GM19193 (cell line): ENCODE measurements around the gene CDC27.

ENCODE experiments used
- POLR2A ChIP-seq: IDR thresholded peaks from 4 replicates; pipeline ENCODE4 v1.6.1; 2011; ENCODE audit not compliant: insufficient read depth, insufficient read length; ENCODE audit errors: extremely low read depth

Gene CDC27

DNA sequence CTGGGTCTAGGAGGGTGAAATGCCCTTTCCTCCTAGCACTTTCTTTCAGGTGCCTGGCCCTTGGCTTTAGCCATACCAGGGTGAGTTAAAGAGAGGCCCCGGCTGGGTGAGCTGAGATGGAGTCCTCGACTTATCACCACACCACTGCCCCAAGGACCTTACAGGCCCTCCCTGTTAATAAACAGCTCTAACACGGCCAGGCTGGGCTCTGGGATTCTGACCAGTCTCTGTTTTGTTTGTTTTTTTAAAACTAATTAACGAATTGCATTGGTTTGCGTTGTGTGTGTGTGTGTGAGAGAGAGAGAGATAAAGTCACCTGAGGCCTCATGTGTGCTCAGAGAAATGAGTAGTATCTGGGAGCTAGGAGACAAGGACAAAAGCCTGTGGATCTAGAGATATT lies 34.4 kb upstream of the CDC27 start:
- no peak for TF ChIP-seq POLR2A

DNA sequence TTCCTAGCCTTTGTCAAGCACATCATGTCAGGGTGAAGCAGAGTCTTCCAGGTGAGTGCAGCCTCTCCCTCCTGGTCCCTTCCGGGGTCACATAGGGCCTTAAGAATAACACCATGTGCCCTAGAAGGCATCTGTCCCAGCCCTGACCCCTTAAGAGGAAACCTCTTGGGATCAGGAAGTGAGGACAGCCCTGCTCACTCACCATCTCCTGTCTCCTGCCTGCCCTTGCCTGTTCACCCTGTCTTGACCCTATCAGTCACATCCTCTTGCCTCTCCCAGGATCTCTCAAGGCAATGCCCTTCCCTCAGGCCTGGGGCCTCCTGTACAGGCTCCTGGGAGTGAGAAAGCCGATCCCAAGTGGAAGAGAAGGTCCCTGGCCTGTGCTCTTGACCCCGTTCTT lies 33.9 kb upstream of the CDC27 start:
- TF ChIP-seq POLR2A: no peak

DNA sequence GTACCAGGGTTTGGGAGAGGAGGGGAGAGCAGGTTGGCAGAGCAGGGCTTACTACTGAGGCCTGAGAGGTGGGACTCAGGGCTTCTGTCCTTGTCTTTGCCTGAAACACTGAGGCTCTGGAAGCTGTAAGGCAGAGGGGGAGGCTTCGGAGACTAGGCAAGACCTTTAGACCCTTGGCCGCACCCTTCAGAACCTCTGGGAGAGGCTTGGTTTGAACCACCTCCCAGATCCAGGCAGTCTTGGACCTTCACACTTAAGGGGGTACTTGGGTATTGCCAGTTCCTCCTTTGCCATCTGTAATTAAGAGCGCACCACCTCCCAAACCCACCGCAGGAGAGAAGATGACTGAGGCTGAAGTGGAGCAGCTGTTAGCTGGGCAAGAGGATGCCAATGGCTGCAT lies 33.0 kb upstream of the CDC27 start:
- TF ChIP-seq POLR2A: no peak

DNA sequence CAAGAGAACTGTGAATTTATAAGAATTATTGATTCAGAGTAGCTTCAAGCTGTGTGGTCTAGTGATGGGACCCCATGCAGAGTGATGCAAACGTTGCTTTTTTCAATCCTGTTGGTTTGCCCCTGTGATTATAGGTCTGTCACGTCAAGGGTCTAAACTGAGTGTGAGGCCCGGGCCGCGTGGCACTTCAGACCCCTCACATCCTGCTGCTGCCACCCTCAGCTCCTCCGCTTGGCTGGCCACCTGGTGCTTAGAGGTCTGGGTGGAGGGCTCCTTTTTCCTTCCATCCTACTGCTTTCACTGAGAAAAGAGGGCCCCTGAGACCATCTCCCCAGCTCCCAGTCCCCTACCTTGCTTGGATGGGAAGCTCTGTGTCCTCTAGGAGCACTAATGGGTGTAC lies 32.1 kb upstream of the CDC27 start:
- no peak for TF ChIP-seq POLR2A

DNA sequence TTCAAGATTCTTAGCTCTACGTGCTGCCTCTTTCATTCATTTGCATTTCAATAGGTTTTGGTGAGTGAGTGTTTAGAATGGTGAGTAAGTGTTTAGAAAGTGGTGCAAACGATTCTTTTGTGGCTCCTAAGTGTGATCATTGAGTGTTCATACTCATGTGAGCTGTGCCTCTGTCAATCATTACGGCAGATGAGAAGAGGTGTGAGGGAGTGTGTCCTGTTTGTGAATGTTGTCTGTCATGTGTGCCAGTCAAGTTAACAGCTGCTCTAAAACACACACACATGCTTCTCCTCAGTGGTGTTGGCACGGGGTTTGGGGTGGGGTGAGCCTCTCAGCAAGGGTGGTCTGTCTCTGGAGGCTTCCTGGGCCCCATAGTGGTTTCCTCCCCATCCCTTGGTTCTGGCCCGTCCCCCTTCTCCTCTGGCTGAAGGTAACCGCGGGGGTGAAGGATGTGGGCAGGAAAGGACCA lies 31.5 kb upstream of the CDC27 start:
- TF ChIP-seq POLR2A: no peak

DNA sequence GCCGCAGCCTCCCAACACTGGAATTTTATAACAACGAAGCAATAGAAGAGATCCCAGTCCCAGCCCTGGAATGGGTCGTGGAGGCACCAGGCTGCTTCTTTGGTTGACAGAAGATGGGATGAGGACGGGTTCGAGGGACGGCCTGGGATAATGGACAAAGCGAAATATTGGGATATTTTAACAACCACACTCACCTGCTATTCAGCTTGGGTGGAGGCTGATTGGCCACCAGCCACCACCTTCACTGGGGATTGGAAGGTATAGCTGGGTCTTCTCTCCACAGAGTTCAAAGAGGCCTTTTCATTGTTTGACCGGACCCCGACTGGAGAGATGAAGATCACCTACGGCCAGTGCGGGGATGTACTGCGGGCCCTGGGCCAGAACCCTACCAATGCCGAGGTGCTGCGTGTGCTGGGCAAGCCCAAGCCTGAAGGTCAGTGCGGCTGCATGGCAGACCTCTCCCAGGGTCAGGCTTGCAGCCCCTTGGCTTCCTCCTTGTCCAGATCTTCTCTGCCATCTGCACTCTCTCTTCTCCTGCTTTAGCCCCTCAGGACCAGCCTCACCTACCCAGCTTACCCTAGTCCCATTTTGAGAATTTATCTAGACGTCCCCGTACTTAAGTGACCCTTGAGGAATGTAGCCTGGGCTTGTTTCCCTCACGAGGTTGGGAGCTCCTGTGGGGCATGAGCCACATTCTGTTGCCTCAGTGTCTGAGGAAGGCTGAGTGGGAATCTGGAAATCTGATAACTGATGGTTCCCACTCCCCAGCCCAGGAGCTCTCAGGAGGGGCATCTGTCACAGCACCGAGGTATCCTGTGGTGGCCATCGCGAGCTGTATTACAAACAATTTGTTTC lies 30.8 kb upstream of the CDC27 start:
- TF ChIP-seq POLR2A: no peak

DNA sequence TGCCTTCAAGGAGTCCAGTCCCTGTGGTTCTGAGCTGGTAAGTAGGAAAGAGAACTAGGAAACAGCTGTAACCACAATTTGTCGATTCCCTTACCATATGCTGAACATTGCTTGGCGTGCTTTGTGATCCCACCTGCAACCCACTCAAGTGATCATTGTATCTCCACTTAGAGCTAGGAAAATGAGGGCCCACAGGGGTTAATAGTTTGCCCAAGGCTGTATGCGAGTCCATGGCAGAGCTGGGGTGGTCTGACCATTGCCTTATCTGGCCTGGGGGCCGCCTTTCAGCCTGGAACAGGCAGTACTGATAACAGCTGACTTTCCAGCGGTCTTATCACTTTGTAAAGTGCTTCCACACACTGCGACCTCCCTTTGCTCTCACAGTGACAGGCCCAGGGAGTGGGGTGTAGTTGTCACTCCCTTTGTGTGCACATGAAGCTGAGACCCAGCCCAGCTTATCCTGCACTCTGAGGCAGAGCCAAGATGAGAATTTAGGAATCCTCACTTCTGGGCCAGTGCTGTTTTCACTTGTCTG lies 29.9 kb upstream of the CDC27 start:
- TF ChIP-seq POLR2A: no peak

DNA sequence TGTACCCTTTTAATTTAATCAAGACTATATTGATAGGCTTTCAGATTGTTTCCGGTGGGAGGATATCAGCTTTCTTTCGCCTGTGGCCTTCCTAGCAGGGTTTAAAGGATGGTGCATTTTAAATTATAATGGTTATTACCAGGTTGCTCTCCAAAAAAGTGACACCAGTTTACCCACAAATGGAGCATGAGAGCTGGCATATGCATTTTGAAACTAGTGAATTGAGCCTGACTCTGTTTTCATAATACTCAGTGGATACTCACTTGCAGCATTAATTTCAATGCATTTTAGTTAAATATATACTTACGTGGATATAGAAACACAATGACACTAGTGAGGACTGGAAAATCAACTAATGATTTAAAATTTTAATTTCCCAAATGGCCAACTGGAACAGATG lies 25.8 kb upstream of the CDC27 start:
- no peak for TF ChIP-seq POLR2A

DNA sequence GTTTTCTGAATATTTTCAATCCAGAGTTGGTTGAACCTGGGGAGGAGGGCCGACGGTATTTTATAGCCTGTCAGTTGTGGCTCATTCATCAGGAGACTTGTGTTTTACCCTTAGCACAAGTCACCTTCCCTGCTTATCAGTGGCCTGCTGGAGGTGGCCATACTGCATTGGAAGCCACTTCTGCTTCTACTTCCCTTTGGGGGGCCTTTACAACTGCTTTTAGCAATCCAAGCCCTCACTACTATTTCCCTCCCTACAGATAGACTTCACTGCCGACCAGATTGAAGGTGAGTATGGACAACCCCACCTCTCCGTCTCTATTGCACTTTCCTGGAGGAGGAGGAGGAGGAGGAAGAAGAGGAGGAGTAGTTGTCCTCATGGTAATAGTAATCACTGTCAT lies 24.4 kb upstream of the CDC27 start:
- TF ChIP-seq POLR2A: no peak

DNA sequence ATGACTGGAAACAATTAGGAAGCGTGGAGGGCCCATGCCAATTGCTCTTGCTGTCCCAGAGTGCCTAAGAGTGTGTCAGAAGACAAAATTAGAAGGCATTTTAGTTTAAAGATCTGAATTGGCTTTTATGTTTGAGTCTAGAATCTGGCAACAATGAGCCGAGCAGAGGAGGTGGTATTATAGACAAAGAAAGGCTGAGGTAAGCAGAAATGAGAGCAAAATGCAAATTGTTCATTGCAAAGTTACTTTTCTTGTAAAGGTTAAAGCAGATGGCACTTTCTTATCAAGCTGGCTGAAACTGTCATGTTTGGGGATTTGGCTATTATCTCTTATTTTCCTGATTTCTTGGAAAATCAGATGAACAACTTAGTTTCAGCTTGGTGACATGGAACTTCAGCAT lies 23.4 kb upstream of the CDC27 start:
- TF ChIP-seq POLR2A: no peak

DNA sequence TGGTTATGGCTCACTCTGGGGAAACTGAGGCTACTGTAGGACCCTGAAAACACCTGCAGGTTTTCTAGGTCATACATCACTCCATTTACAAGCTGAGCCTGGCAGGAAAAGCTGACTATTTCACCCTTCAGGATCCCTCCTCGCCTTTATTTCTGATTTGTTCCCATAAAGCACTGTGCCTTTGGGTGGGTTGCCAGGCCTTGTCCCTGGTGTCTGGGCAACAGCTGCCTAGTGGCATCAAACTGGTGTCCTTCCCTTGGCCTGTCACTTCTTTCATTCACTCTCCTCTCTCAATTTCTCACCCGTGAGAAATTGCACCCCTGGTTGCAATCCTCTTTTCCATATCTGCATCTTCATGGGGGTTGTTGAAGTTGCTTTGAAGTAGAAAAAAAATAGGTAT lies 21.7 kb upstream of the CDC27 start:
- TF ChIP-seq POLR2A: no peak

DNA sequence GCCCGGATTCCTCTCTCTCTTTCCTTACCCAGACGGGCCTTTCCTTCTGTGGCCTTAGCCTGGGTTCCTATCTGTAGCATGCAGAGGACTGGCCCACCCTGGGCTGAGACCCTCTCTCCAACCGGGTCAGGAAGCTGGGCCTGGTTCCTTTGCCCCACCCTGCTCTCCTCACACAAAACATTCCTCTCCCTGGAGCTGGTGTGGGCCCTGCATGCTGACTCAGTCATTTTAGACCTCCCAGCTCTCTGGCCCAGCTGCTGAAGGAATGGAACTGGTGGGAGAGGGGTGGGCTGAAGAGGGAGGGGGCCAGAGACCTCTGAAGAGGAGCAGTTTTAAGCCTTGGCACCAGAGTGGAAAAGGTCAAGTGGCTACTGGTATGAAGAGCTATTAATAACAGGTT lies 21.0 kb upstream of the CDC27 start:
- TF ChIP-seq POLR2A: no peak

DNA sequence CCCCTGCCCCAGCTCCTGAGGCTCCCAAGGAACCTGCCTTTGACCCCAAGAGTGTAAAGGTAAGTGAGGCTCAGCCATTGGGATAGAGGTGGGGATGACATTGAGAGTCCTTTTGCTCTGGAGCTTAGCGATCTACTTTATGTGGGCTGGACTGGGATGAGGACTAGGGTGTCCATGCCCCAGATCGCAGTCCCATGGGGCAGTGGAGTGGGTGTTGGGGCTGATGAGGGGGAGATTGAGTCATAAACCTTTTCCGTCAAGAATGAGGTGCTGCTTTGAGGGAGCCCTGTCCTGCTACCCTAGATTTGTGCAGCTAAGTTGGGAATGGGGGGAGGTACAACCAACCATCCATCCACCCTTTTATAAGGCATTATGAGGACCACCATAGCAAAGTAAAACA lies 20.4 kb upstream of the CDC27 start:
- TF ChIP-seq POLR2A: no peak

DNA sequence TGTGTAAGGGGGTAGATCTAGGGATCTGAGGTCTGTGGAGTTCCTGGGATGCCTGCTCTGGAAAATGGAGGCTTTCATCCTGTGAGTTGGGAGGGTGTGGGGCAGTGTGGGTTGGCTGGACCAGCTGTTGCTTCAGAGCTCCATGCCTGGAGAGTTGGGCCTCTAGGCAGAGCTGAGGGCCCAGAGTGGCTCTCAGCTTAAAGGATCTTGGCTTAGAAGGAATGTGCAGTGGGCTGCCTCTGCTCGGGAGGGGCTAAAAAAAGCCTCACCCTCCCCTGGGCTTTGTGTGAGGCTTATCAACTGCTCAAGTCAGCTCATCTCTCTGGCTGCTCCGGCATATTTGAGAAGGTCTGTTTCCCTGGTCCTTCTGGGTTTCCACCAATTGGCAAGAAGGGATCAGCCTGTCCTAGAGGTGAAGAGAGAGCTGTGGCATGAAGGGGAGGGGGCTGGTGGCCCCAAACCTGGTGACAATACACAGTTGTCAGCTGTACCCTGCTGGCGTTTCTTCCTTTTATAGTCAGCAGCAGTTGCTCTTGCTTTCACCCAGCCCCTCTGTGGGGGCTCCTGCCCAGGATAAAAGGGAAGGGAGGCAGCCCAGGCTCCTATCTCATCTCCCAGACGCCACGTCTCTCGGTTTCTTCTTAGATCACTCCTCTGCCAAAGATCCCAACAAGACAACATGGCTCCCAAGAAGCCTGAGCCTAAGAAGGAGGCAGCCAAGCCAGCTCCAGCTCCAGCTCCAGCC lies 19.8 kb upstream of the CDC27 start, which contains the start of gene MYL4:
Gene MYL4, plus strand, starts transcription at position 605 of the 745 bp plus-strand sequence. Its CDS starts 75 bp downstream, at position 680.
- no peak for TF ChIP-seq POLR2A
